Measurements from ENCODE around the gene EVL.
"Not testable (repeated sequence)": the region's sequence is repeated elsewhere in the genome, so short reads cannot be mapped to it uniquely, and the experiment has no call there.

EVL gene

DNA sequence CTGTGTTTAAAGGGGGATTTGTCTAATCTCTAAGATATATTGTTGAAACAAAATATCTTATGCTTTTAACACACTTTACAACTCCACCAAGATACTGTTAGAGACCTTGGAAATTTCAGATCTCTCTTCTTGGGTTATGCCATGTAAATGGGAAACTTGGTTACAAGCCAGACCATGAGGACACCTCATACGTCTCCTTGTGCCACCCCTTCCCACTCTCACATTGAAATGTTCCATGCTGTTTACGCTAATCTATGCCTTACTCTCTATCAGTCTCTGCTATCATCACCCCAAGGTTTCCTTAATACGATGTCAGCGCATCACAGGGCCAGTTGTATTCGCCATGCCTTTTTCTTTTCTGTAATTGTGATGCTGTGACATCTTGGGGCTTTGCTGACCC, 107.6 kb downstream of the EVL start:
- DNase-seq (ENCODE audit: low spot score), result no peak

DNA sequence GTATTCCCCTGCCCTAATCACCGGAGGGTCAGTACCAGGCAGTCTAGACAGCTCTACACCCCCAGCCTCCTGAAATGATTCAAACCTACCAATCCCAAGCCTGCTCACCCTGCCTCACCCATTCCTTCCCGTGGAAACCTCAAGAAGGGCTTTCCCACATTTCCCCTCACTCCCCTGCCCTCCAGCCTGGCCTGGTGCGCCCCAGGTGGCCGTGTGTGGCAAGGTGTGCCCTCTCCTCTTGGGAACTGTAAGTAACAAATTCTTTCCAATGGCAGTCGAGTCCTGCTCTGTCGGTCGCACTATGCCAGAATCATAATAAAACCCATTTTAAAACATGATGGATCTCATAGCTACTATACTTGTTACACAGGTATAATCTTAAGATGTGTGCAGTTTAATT, 108.1 kb downstream of the EVL start:
- no peak for DNase-seq (ENCODE audit: low spot score)

DNA sequence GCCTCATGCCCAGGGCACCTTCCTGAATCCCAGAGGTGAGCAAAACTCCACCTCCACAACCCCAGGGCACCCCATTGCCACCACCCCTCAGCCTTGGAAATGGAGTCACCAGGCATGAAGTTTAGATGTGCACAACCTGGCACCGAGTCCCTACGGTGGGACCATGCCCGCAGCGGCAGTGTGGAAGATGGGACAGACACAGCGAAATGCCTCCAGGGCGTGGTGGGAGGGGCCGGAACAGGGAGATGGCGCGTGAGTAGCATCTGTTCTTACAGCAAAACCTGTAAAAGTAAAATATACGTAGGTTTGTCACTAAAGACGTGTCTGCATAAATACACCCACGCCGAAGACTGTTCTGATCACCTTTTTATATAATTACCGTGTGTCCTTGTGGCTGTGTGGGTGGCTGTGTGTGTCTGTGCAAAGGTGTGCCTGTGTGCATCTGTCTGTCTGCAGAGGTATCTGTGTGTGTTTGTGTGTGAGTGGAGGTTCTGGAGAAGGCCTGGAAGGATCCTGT, 111.6 kb downstream of the EVL start:
- DNase-seq (ENCODE audit: low spot score), result no peak

DNA sequence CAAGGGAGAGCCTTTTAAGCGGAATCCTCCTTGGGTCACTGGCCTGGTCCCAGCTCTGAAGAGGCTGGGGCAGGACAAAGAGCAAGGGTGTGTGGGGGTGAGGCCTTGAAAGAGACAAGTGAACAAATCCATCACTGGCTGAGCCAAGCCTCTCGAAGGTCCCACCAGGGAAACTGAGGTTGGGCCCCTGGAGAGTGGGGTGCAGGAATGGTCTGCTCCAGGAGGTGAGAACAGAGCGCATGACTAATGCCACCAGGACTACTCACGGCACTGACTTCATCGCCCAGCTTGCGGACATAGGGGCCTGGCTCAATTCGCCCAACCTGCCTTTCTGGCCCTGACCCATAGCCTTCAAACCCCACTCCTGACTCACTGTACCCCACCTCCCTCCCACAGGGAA, 113.5 kb downstream of the EVL start:
- DNase-seq (ENCODE audit: low spot score), result no peak

DNA sequence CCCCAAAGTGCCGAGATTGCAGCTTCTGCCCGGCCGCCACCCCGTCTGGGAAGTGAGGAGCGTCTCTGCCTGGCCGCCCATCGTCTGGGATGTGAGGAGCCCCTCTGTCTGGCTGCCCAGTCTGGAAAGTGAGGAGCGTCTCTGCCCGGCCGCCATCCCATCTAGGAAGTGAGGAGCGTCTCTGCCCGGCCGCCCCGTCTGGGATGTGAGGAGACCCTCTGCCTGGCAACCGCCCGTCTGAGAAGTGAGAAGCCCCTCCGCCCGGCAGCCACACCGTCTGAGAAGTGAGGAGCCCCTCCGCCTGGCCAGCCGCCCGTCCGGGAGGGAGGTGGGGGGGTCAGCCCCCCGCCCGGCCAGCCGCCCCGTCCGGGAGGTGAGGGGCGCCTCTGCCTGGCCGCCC, 115.4 kb downstream of the EVL start:
- not testable (repeated sequence) for DNase-seq (ENCODE audit: low spot score)

DNA sequence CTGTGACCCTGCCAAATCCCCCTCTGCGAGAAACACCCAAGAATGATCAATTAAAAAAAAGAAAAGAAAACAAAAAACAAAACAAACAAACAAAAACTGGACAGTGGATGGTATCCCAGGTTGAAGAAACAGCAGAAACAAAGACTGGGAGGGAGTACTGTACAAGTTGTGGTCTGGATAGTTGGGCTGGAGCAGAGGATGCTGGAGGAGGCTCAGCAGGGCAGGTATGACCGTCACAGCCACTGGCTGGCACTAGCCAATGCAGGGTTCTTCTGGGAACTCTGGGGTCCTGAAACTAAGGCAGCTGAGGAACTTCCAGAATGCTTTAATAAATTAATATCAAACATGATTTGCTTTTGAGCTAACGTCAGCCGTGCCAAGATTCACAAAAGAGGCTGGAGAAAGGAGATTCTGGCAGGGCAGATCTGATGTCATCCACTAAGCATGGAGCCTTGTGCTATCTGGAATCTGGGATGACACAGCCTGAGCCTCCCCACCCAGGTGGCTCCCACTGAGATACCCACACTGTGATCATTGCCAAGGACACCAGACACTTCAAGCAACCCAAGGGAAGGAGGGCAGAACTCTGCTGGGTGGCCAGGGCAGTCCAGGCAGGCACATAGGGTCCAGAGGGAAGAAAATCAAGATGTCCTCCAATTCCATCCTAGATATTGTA, 116.8 kb downstream of the EVL start:
- DNase-seq (ENCODE audit: low spot score), result not testable (repeated sequence)

DNA sequence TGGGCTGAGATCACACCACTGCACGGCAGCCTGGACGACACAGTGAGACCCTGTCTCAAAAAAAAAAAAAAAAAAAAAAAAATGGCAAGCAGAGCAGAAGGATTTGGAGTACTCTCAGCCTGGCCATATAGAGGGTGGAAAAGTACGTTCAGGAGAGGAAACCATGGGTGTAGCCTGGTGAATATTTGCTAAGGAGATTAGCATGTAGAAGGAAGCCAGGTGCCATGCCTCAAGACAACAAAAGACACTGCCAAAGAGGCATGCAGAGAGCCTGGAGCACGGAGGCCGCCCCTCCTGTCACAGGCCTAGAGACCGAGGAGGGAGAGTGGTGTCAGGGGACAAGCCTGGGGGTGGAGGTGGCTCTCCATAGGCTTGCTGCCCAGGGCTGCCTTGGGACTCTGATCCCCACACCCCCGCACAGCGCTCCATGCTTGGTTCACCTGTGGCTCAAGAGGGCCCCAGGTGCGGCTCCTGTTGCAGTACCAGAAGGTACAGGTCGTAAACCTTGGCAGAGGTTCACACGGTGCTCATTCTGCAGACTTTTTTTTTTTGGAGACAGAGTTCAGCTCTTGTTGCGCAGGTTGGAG, 122.1 kb downstream of the EVL start:
- no peak for DNase-seq (ENCODE audit: low spot score)

DNA sequence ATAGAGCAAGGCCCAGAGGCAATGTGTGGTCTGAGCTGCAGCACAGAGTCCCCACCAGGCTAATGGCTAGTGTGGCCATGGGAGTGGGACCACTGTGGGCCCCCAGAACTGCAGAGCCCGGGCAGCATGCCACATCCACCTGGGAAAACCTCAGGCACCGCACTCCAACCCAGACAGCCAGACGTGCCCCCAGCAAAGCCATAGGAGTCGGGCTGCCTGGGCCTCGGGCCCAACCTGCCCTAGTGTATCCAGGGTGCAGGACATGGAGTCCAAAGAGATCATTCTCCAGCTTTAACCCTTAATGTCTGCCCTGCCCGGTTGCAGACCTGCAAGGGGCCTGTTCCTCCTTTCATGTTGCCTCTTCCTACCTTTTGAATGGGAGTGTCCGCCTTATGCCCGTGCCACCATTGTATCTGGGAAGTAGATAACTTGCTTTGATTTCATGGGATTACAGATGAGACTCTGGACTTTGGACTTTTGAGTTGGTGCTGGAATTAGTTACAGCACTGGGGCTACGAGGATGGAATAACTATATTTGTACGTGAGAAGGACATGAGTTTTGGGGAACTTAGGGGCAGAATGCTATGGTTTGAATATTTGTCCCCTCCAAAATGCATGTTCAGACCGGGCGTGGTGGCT, 123.3 kb downstream of the EVL start:
- no peak for DNase-seq (ENCODE audit: low spot score)

DNA sequence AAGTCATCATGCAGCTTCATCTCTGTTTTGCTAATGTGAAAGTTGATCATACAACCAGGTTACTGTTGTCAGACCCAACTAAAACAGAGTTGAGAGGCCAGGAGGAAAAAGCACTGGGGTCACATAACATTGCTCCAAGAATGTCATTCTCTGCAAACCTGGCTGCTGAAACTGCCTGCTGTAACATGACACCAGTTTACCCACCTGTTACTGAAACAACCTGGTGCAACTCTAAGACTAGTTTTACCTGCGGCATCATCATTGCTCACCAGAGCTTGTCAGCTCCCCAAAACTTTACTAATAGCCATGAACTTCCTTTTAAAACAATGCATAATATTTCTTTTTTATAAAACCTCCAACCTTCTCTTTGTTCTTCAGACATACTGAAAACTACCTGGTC, 124.9 kb downstream of the EVL start:
- DNase-seq (ENCODE audit: low spot score), result no peak

DNA sequence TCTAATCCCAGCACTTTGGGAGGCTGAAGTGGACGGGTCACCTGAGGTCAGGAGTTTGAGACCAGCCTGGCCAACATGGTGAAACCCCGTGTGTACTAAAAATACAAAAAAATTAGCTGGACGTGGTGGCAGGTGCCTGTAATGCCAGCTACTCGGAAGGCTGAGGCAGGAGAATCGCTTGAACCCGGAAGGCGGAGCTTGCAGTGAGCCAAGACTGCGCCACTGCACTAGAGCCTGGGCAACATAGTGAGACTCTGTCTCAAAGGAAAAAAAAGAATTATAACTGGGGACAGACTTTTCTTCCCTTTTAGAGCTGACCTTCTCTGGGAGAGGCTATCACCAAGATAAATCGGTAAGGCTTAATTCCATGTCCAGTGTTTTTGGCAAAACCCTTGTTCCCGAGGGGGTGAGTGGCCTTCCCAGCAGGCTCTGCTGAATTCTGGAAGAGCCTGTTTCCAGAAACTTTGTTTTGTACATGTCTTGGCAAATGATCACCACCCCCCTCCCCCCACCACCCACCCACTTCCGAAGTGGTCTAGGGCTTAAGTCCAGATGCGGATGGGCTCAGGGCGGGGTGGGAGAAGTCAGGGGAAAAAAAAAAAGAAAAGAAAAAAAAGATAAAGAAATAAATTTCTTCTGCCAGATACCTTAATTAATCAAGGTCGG, 126.5 kb downstream of the EVL start:
- no peak for DNase-seq (ENCODE audit: low spot score)

DNA sequence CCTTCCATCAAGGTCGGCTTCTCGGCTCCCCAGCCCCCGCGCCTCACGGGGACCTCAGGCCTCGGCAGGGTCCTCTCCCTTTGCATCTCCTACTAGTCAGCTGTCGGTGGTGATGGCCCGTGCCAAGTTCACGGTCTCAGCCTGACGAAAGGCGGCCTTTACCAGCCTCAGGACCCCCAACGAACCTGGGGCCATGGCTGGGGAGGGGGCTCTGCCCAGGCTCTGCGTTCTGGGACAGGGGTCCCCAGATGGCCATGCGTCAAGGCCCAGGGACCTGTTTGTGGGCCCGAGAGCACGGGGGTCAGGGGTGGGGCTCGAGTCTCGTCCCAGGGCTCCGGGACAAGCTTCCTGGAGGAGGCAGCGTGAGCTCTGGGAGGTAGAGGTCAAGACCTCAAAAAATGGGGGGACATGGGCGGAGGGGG, 127.0 kb downstream of the EVL start:
- no peak for DNase-seq (ENCODE audit: low spot score)

DNA sequence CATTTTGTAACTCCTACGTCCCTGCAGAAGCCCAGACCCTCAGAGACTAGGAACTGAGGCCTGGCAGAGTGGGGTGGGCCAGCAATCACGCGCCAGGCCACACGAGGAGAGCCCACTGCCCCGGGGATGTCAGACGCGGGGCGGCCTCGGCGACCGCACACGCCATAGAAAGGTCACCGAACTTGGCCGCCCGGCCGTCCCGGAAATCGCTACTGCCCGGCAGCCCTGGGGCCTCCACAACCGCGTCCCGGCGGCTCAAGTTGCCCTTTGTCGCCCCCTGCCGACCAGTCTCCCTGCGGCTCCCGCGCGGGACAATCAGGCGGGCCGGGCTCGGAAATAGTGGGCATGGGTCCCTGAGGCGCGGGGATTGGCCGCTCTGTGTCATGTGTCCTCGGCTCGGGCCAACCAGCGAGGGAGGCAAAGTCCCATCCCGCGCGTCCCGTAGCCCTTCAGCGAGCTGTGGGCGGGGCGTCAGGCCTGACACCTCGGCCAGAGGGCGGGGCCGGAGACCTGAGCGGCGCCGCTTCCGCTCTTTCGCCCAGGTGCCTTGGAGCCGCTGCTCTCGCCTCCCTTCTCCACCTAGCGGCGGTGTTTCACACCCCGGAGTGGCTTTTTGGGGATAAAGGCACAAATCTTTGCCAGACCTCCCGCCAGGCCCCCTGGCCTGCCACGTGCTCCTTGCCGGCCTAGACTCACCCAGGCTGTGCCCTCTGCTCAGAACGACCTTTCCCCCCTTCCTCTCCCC, 127.6 kb downstream of the EVL start:
- peak; percentile 99 for DNase-seq (ENCODE audit: low spot score)
